RWPE2 (cell line): ENCODE data around the gene ACHE.
"Not testable (repeated sequence)": the region's sequence is repeated elsewhere in the genome, so short reads cannot be mapped to it uniquely, and the experiment has no call there.

Experiments used
- ATAC-seq: fragments of 200-7000 bp; cut with Tn5 transposase; 3 replicates; pipeline ENCODE4 v1.9.1; 2021; ENCODE audit warnings: low read depth
- DNase-seq: peaks from one replicate; pipeline ENCODE4 v3.0.0-alpha.2; 2020; ENCODE audit warnings: low spot score
- H3K27ac ChIP-seq: fragments of 450-650 bp; 2 replicates; pipeline ENCODE4 v1.5.1; 2017; ENCODE audit warnings: mild to moderate bottlenecking; ENCODE audit not compliant: poor library complexity, severe bottlenecking
- H3K27me3 ChIP-seq: fragments of 250-450 bp; sonication (Bioruptor Pico); 2 replicates; pipeline ENCODE4 v1.5.1; 2021; ENCODE audit warnings: mild to moderate bottlenecking, moderate library complexity; ENCODE audit not compliant: insufficient read depth, poor library complexity, severe bottlenecking
- H3K36me3 ChIP-seq: fragments of 250-450 bp; sonication (Bioruptor Pico); 2 replicates; pipeline ENCODE4 v1.5.1; 2020; ENCODE audit warnings: low read depth, mild to moderate bottlenecking, moderate library complexity
- H3K4me1 ChIP-seq: fragments of 250-450 bp; sonication (Bioruptor Pico); 2 replicates; pipeline ENCODE4 v1.5.1; 2021; ENCODE audit warnings: mild to moderate bottlenecking, moderate library complexity; ENCODE audit not compliant: insufficient read depth, poor library complexity, severe bottlenecking
- H3K4me3 ChIP-seq: fragments of 250-450 bp; sonication (Bioruptor Pico); 2 replicates; pipeline ENCODE4 v1.5.1; 2021; ENCODE audit warnings: mild to moderate bottlenecking, moderate library complexity; ENCODE audit not compliant: severe bottlenecking
- H3K9me3 ChIP-seq: fragments of 250-450 bp; sonication (Bioruptor Pico); 2 replicates; pipeline ENCODE4 v1.5.1; 2021; ENCODE audit warnings: mild to moderate bottlenecking, moderate library complexity; ENCODE audit not compliant: severe bottlenecking
- CTCF ChIP-seq: fragments of 450-650 bp; IDR thresholded peaks from one replicate; pipeline ENCODE4 v1.5.1; 2017; ENCODE audit warnings: mild to moderate bottlenecking, moderate library complexity; ENCODE audit not compliant: poor library complexity, severe bottlenecking

Gene ACHE

DNA sequence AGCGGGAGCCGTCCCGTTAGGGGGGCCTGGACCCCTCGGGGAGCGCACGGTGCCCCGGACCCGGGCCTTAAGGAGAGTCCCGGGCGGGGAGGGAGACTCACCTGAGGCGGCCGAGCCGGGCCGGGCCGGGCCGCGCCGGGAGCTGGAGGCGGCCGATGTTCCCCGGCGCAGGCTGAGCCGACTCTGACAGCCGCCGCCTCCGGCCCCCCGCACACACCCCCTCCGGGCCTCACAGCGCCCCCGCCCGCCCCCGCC is at the start of gene ACHE:
ACHE (minus strand) TSS at position 188 of the 255 bp plus-strand sequence. CDS start 1,656 bp downstream, outside the sequence.
- ATAC-seq, result peak; percentile 31; the same call in 1 of the 3 replicates
- Histone ChIP-seq H3K36me3 (no peaks in the 10 kb centered on the region), H3K9me3 (no peaks in the 10 kb centered on the region), H3K4me3 (peak within 1 kb of the TSS; percentile 11), H3K4me1 (peaks cover 12% of the 10 kb centered on the region), H3K27ac (no peak within 1 kb of the TSS), H3K27me3 (peaks cover 23% of the 10 kb centered on the region)
- DNase-seq, result no peak
- no peak for TF ChIP-seq CTCF

DNA sequence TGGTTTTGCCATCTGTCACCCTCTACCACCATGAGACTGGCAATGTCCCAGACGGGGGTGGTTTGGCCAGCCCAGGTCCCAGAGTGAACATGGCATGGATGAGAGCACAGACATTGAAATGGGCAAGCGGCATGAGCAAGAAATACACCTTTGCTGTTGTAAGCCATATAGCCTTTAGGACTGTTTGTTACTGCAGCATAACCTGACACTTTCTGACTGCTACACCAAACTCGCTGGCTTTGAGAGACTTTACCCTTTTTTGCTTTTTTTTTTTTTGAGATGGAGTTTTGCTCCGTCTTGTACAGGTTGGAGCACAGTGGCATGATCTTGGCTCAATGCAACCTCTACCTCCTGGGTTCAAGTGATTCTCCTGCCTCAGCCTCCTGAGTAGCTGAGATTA is 48.5 kb upstream of the ACHE start:
- Histone ChIP-seq H3K27me3 (no peaks in the 10 kb centered on the region), H3K36me3 (no peaks in the 10 kb centered on the region), H3K4me1 (peaks cover 7% of the 10 kb centered on the region), H3K27ac (no peak overlapping the region), H3K4me3 (no peak overlapping the region), H3K9me3 (no peaks in the 10 kb centered on the region)
- TF ChIP-seq CTCF, result no peak
- ATAC-seq, result no peak
- DNase-seq, result no peak

DNA sequence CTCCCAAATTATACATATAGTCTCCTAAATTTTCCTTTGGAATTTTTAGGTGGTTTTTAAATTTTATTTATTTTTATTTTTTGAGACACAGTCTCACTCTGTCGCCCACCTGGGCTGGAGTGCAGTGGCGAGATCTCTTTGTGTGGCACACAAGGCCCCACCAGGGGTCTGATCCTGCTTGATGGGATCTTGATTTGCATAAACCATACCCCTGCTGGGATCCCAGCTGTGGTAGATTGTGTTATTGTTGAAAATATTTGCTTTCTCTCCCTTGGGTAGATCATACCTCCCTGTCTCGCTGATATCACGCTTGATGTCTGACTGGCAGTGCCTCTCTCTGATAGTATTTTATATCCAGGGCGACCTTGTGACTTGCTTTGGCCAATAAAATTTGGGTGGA is 48.0 kb upstream of the ACHE start:
- Histone ChIP-seq H3K27me3 (no peaks in the 10 kb centered on the region), H3K9me3 (no peaks in the 10 kb centered on the region), H3K4me3 (no peak overlapping the region), H3K36me3 (no peaks in the 10 kb centered on the region), H3K27ac (no peak overlapping the region), H3K4me1 (peaks cover 7% of the 10 kb centered on the region)
- DNase-seq (no peak), ATAC-seq (no peak)
- no peak for TF ChIP-seq CTCF

DNA sequence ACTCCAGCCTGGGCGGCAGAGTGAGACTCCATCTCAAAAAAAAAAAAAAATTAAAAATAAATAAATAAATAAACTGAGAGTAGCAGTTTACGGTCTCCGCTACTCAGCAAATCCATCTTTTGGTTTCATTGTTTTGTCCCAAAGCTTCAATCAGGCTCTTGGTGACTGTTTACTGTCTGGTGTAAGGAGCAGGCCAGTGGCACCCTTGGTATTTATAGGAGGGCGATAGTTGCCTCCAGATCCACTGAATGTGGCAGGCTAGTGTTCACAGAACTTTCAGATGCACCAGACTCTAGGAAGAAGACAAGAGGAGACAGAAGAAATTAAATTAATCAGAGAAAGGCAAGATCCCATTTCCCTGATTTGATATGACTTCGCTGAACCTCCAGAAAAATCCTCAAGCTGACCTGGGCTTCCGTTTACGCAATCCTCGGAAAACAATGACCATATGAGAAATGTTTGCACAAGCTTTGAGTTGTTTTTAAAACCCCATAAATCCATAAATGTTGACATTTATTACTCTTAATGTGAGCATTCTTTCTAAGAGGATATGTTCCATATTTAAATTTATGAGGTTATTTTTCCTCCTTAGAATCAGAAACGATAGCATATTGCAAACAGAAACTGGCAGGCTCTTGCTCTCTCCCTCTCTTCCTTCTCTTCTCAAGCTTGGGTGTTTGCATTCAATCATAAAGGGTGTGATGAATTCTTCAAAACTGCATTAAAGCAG is 46.5 kb upstream of the ACHE start:
- H3K4me3 ChIP-seq, result no peak overlapping the region
- ATAC-seq, result peak; percentile 80
- no peaks in the 10 kb centered on the region for H3K36me3 ChIP-seq
- no peaks in the 10 kb centered on the region for H3K9me3 ChIP-seq
- H3K27ac ChIP-seq, result peak overlapping the region; percentile 55
- no peak for DNase-seq
- H3K27me3 ChIP-seq, result no peaks in the 10 kb centered on the region
- TF ChIP-seq CTCF, result no peak
- H3K4me1 ChIP-seq, result peaks cover 7% of the 10 kb centered on the region

DNA sequence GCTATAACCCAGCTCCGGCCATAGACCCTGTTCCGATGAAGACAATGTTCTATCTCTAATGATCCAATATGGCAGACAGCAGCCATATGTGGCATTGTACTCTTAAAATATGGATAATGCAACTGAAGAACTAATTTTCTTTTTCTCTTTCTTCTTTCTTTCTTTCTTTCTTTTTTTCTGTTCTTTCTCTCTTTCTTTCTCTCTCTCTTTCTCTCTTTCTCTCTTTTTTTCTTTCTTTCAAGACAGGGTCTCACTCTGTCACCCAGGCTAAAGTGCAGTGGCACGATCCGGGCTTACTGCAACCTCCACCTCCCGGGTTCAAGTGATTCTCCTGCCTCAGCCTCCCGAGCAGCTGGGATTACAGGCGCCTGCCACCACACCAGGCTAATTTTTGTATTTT is 40.5 kb upstream of the ACHE start:
- H3K27me3 ChIP-seq, ATAC-seq, H3K36me3 ChIP-seq, DNase-seq, H3K27ac ChIP-seq, H3K9me3 ChIP-seq, H3K4me1 ChIP-seq, H3K4me3 ChIP-seq: not testable (repeated sequence)

GRCh38 chr7:100935381-100935780 is 39.7 kb upstream of the ACHE start:
- H3K27ac ChIP-seq, H3K36me3 ChIP-seq, H3K4me1 ChIP-seq, H3K4me3 ChIP-seq, H3K27me3 ChIP-seq, H3K9me3 ChIP-seq, DNase-seq, ATAC-seq: not testable (repeated sequence)
